Coronary artery (tissue), 2 donors: ENCODE data around the gene TMPRSS4.

Experiments
- DNase-seq: peaks from one replicate; pipeline ENCODE4 v3.0.0-alpha.2; 2017; ENCODE audit warnings: low spot score
- H3K27ac ChIP-seq, 2 donors: fragments of 200-600 bp; sonication (generic); one replicate each; pipeline ENCODE4 v1.5.1; 2016 to 2019
- H3K4me3 ChIP-seq: fragments of 200-600 bp; sonication (generic); 2 replicates; pipeline ENCODE4 v1.5.1; 2016; ENCODE audit warnings: mild to moderate bottlenecking, moderate library complexity
- CTCF ChIP-seq: fragments of 200-600 bp; sonication (generic); IDR thresholded peaks from one replicate; pipeline ENCODE4 v1.5.1; 2019; ENCODE audit warnings: antibody characterized with exemption

Gene TMPRSS4

GRCh38 chr11:118099838-118100556 lies 23.1 kb downstream of the TMPRSS4 start:
- no peak for TF ChIP-seq CTCF
- H3K4me3 ChIP-seq: no peak overlapping the region
- H3K27ac ChIP-seq: no peak overlapping the region
- no peak for DNase-seq

- DNase-seq: no peak
- Histone ChIP-seq H3K27ac (no peak overlapping the region), H3K4me3 (no peak overlapping the region)
- no peak for TF ChIP-seq CTCF
Measured at GRCh38 chr11:118100691-118101232, 23.9 kb downstream of the TMPRSS4 start.

GRCh38 chr11:118102721-118103261 lies 25.9 kb downstream of the TMPRSS4 start:
- TF ChIP-seq CTCF: no peak
- no peak overlapping the region for H3K27ac ChIP-seq
- DNase-seq: no peak
- no peak overlapping the region for H3K4me3 ChIP-seq

GRCh38 chr11:118104491-118104890 lies 27.6 kb downstream of the TMPRSS4 start:
- Histone ChIP-seq H3K27ac (no peak overlapping the region), H3K4me3 (no peak overlapping the region)
- TF ChIP-seq CTCF: no peak
- DNase-seq: no peak

GRCh38 chr11:118105657-118106305 lies 28.9 kb downstream of the TMPRSS4 start:
- Histone ChIP-seq H3K4me3 (no peak overlapping the region), H3K27ac (no peak overlapping the region)
- DNase-seq: no peak
- TF ChIP-seq CTCF: no peak

GRCh38 chr11:118106789-118107335 lies 30.0 kb downstream of the TMPRSS4 start:
- no peak for TF ChIP-seq CTCF
- no peak overlapping the region for H3K27ac ChIP-seq
- no peak for DNase-seq
- H3K4me3 ChIP-seq: no peak overlapping the region
